ENCODE results near the gene DRC7.

GRCh38 chr16:57661936-57662906 is 32.4 kb upstream of the DRC7 start:
- TF ChIP-seq CTCF (IDR thresholded peaks at IDR 0.05) (no peak), EP300 (IDR thresholded peaks at IDR 0.05) (no peak), POLR2A (IDR thresholded peaks at IDR 0.05) (no peak), POLR2AphosphoS5 (IDR thresholded peaks at IDR 0.05) (no peak)
